NCI-H526 treated with DMSO at 0.1 percent for 48 hours (cell line): ENCODE data around the gene MCTP2.
"Not testable (repeated sequence)": the region's sequence is repeated elsewhere in the genome, so short reads cannot be mapped to it uniquely, and the experiment has no call there.

Source experiments
- DNase-seq: peaks from one replicate; lab custom pipeline; 2025; lab: John Stamatoyannopoulos, UW

Gene MCTP2

DNA sequence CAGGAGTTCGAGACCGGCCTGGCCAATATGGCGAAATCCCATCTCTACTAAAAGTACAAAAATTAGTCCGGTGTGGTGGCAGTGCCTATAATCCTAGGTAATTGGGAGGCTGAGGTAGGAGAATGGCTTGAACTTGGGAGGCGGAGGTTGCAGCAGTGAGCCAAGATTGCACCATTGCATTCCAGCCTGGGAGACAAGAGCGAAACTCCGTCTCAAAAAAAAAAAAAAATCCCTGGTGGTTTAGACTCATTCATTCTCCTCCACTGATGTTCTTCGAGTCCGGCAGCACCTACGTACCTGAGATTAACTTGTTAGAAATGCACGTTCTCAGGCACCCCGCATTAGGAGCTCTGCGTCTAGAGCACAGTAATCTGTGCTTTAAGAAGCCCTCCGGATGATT lies 3.7 kb downstream of the MCTP2 start:
- no peak for DNase-seq

DNA sequence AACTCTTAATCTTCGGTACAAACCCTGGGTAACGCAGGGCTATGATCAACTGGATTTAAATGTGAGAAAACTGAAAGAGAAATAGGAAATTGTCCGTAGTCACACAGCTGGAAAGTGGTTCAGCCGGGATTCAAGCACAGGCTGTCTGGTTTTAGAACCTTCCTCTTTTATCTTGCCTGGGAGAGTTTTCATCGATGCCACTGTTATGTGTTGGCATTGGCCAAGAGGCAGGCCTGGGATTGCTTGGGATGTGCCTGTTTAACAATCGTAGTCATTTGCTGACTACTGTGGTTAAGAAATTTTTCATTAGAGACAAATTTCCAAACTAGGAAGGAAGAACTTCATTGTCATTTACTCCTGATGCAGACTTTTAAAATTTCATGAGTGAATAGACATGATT lies 4.3 kb downstream of the MCTP2 start:
- DNase-seq, result no peak

DNA sequence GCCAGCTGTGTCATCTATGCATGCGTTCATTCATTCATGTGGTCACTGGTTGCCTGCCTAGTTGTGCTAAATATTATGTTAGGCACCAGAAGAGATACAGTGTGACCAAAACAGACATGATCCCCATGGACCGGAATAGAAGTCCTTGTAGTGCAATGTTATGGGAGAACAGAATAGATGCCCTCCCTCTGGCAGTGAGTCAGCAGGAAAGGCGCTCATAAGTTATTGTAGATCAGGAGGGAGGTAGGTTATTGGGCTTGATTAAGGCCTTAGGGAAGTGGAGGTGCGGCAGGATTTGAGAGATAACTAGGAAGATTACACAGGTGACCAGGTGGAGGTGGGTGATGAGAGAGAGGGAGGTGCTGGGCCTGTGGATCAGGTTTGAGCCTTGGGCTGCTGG lies 5.2 kb downstream of the MCTP2 start:
- no peak for DNase-seq

DNA sequence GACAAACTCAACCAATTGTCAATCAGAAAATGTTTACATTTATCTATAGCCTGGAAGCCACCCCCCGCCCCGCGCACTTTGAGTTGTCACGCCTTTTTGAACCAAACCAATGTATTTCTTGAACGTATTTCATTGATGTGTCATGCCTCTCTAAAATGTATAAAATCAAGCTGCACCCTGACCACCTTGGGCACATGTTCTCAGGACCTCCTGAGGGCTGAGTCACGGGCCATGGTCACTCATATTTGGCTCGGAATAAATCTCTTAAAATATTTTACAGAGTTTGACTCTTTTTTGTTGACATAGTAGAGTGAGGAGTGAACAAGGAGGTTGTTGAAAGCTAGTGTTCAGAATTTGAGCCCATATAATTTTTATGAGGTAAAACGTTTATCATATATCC lies 6.5 kb downstream of the MCTP2 start:
- no peak for DNase-seq

DNA sequence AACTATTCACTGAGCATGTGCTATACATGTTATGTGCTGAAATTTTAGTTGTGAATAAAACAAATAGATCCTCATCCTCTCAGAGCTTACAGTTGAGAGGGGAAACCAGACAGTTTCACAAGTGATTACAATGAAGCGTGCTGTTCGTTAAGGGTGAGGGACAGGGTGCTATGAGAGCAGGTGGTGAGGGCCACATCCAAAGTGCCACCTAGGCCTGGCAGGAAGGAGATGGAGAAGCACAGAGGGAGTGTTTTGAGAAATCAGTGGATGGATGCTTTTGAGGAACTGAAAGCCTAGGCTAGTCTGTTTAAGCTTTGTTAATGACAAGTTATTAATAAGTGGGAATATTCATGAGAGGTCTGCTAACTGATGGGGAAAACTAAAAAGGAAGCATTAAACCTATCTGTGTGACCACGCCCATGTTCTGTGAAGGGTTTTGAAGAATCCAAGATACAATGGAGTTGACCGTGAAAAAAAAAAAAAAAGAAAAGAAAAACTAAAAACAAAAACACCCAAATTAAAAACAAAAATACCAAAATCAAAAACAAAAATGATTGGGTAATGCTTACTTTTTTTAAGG lies 7.3 kb downstream of the MCTP2 start:
- DNase-seq, result no peak

DNA sequence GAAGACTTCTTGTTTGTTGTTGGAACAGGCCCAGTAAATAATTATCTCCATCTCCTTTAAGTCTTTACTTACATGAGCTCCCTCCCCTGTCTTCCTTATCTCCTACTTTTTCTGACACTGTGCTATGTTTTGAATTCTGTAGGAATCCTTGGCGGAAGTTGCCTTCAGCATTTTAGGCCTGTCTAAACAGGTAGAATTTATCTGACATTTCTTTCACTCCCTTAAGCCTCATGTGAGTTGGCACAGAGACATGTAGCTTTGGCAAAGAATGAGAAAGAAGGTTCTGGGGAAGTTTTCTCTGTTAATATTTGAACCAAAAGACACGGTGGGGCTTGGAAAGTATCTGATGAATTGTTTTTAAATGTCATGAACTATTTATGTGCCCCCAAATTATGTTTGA lies 8.1 kb downstream of the MCTP2 start:
- DNase-seq, result no peak

DNA sequence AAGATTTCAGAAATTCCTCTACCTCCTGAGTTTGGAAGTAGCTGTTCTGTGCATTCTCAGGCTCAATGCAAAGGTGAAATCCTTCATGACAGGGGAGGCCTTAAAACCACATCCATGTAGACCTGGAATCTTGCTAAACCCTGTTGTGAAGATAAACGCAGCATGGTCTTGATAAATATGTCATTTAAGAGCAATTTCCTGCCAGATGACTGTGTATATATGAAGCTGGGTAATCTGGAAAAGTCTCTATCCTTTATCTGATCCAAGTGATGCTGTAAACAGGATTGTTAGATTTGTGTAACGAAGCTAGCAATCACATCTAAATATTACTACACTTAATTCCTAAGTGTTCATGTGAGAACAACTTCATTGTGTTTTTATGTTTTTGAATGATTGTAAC lies 9.1 kb downstream of the MCTP2 start:
- no peak for DNase-seq

DNA sequence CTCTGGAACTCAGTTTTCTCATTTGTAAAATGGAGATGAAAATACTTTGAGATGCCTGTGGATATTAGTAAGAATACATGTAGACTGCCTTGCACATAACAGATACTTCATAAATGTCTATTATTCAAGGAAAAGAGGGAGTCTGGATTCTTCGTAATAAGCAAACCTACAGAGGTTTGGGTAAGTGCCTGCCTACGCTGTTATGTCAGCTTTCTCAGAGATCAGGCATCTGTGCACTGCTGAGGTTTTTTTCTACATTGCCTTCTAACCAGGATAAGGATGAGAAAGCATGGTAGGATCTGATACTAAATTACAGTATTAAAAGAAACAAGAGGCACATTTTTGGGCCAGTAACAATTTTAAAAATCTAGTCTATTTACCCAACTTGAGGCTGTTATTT lies 10.9 kb downstream of the MCTP2 start:
- no peak for DNase-seq

DNA sequence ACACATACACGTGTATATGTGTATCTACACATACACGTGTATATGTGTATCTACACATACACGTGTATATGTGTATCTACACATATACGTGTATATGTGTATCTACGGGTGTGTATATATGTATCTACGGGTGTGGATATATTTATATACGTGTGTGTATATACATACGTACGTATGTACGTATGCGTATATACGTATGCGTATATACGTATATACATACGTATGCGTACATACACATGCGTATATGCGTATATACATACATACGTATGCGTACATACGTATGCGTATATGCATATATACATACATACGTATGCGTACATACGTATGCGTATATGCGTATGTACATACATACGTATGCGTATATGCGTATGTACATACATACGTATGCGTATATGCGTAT lies 11.6 kb downstream of the MCTP2 start:
- not testable (repeated sequence) for DNase-seq

DNA sequence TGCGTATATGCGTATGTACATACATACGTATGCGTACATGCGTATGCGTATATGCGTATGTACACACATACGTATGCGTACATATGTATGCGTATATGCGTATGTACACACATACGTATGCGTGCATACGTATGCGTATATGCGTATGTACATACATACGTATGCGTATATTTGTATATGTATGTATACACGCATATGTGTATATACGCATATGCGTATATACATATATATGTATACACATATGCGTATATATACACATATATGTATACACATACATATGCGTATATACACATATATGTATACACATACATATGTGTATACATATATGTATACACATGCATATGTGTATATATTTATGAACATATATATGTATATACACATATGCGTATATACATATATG lies 12.1 kb downstream of the MCTP2 start:
- DNase-seq, result no peak

DNA sequence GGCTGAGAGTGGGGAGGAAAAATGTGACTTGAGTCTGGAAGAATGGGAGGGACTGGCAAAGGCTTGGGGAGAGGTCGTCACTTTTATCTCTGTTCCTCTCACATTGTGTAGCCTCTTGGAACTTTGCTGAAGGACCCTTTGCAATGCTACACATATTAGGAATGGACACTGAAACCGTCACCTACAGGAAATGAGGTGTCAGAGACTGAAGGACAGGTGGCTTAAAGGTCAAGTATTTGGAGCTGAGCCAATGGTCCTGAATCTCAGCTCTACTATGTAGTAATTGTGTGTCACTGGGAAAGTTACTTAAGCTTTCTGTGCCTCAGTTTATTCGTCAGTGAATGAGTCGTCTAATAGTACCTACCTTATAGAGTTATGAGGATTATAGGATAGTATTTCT lies 14.7 kb downstream of the MCTP2 start:
- DNase-seq, result no peak

DNA sequence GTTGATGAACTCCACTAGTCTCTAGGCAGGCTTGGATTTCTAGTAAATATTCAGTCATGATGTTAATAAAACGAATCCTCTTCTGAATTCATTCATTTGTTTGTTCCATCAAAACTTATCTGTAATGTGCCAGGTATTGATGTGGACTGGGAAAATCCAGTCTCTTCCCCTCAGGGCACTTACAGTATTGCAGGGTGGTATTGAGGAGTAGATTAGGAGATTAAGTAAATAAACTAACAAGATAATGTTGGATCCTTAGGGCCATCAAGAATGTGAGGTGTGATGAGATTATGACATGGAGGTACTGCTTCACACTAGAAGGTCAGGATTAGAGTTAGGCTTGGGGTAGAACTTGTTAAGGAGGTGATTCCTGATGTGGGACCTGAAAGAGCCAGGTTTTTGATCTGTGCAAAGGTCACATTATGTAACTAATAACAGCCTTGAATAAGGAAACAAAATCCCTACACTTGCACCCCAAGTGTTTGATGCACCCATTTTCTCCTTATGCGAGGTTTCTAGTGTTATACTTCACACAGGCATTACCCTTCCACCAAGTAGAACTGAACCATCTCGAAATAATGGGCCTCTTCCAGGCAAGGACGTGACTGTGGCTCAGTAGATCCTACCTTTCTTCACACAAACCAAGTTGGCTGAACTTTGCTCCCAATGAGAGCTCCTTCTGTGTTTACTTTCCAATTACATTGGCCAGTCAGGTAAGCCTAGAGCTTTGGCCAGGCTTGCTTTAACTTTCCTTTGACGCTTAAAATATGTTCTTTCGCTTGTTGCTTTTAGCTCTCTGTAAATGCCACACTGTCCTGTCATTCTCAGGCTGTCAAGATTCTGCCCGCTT lies 16.7 kb downstream of the MCTP2 start:
- no peak for DNase-seq

DNA sequence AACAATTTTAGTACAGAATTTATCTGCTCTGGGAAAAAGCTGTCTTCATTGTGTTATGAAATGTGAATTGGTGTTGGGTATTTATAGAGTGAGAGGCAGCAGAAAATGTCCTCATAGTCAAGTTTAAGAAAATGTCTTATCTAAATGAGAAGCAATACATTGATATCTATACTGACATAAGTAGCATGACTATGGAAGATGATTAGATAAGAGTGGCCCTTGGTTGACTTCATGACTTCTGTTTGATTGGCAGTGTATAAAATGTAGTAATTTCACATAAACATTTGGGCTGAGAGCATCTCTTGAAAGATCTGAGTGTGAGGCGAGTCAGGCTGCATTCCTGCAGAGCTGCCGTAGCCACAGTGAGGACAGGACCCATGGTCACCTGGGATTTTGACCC lies 19.4 kb downstream of the MCTP2 start:
- DNase-seq, result no peak

DNA sequence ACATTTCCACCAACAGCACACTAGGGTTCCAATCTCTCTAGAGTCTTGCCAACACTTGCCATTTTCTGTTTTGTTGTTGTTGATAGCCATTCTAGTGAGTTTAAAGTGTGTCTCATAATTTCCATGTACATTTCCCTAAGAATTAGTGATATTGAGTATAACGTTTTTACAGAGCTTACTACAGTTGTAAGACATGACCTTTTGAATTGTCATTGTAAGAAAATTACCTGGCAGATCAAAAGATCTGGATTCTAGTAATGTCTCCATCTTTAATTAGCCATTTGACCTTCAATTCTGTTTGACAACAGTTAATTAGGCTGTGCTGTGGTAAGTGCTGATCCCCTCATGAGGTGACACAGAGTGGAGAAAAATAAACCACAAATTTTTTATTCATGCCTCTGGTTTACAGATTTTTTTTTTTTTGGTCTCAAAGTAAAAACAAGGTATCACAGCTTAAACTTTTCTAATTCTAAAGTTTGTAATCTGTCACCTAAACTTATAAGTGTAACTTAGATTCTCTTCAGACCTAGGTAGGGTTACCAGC lies 20.9 kb downstream of the MCTP2 start:
- no peak for DNase-seq

DNA sequence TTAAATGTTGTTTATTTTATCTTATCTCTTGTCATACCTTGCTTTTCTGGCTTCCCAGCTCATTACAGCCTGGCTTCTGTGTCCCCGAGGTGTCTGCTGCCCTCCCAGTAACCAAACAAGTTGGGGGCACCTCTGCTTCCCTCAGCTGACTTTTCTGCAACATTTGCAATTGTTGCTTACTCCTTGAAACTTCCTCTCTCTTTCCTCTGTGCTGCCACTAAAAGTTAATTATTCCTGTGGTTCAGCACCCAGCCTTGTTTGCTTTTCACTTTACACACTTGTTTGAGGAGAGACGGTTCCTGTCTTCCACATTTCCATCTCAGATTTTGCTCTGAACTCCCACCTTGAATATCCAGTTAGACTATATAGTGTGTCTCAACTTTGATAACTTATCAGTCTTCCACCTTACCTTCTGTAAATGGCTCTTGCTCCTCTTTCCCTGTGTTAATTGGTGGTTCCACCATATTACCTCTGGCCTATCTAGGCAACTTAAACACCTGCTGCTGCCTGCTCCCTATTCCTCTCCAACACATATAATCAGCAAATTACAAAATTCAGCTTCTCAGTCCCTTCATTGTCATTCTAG lies 21.6 kb downstream of the MCTP2 start:
- DNase-seq, result no peak

DNA sequence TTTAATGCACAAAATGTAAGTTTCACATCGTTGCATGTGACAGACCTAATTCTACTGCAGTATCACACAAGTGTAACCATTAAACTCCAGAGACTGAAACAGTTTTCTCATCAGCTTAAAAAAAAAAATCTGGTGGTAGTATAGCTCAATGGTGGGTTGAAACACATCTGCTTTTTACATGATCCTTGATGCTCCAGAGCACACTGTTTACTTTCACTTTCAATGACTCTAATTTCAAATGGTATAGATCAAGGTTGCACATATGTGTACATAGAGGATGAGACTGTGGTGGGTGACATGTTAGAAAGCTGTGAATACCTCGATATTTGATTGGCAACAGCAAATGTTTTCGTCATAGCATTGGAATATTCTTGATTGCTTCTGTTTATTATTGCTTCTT lies 22.4 kb downstream of the MCTP2 start:
- no peak for DNase-seq

DNA sequence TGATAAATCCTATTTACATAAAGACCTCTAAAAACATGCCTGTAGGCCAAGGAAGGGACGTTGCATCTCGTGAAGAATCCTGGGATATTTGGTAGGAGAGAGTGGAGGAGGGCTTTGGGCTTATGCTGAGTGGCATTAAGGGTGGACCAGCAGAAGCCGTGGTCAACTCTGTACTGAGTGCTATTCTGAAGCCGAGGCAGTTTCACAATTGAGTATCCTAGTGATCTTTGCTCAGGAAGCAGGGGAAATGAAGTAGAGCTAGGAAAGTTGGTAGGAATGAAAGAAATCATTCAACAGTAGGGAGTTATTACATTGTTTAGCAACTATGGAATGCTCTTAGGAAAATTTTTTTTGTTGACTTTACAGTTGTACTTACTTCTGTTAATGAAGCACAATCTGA lies 24.2 kb downstream of the MCTP2 start:
- DNase-seq, result no peak

DNA sequence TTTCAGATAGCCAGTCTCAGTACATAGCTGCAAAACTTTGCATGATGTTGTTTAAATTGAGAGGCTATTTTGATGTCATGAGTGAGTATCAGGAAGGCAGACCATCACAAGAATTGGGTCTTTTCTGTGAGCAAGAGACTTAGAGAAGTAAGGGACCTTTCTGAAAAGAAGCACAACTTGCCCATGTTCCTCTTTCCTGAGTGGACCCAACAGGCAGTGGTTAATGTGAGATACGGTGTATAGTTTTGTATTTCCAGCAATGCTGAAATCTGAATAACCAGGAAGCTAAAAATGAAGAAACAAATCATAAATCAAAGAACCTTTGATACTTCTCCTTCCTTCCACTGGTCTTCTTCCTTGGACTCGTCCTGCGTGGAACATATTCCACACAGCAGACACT lies 25.1 kb downstream of the MCTP2 start:
- no peak for DNase-seq

DNA sequence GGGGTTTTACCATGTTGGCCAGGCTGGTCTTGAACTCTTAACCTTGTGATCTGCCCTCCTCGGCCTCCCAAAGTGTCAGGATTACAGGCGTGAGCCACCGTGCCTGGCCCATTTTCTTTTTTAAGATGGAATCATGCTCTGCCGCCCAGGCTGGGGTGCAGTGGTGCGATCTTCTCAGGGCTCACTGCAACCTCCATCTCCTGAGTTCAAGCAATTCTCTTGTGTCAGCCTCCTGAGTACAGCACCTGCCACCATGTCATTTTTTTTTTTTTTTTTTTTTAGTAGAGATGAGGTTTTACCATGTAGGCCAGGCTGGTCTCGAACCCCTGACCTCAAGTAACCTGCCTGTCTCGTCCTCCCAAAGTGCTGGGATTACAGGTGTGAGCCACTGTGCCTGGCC lies 26.4 kb downstream of the MCTP2 start:
- not testable (repeated sequence) for DNase-seq

DNA sequence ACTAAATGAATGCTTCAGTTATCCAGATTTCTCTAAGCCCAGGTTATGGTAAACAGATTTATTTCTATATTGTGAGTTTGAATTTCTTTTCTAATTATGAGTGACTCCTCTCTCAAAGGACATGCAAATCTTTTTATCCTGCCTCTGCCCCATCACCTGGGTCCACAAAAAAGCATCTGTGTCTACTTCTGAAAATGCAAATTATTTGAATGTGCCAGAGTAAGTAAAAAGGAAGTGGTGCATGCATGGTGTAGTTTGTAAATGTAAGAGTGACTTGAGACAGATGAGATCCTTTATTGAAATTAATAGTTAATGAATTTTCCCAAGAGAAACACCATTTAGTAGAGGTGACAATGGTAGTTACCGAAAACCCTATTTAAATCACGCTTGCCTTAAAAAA lies 26.9 kb downstream of the MCTP2 start:
- DNase-seq, result peak; percentile 93

DNA sequence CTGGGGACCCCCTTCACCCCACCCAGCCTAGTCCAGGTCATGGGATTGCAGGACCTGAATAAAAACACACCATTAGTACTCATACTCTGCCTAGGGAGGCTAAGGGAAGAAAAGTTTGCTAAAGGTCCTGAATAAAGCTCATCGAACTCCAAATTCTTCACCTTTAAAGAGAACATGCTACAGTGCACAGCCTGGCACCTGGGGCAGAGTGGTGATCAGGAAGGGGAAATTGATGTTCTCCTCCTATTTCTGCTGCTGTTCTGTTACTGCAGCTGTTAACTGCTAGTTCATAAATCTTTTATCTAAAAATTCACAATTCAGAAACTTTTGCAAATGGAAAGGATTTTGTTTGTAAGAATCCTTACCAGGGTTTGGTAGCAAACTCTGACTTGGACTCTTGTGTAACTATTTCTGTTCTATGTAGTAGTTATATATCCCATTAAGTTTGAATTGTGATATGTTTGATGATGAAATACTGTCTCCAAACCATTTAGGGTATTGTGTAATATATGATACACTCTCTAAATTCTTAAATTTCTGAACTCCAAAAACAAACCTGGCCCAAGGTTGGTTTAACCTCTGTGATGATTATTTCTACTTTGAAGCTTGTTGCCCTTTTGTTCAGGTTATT lies 27.9 kb downstream of the MCTP2 start:
- DNase-seq, result no peak

DNA sequence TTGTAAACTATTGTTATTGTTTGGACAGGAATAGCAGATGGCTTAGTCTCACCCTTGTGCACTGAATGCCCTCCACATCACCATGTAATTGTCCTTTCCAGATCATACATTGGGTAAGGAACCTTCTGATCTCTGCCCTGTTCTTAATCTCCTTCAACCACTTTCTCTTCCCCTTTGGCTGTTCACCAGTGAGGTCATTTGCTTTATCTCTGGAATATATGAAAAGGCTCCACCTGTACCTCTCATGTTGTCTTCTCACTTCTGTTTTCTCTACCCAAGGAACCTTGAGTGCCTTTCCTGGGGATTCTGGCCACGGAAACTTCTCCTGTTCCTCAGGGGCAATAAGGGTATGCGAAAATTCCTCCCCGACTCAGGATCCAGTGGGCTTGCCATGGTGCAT lies 28.5 kb downstream of the MCTP2 start:
- no peak for DNase-seq

DNA sequence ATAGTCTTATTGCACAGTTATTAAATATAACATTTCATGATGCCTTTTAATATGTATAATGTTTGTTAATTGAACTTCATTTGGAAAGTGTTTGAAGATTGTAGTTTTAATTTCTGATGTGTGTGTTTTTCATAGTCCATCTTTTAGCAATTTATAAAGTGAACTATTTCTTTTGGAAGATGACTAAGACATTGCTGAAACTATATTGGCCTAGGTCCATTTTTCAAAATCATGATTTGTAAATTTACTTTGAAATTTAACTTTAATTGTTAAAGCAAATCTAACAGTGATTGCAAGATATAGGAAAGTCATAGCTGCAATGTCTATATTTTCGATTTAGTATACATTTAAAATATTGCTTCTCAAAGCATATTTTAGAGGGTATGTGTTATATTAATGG lies 30.8 kb downstream of the MCTP2 start:
- DNase-seq, result no peak
